Measurements from ENCODE around the gene ARRB1.

- TF ChIP-seq CTCF (IDR thresholded peaks at IDR 0.05) (no peak), POLR2A (IDR thresholded peaks at IDR 0.05) (no peak)
These were observed 1.2 kb upstream of the ARRB1 start for GRCh38 chr11:75352588-75353206.

Measured in thyroid gland (tissue), 4 donors.